ENCODE results near the gene EARS2.
A peak's percentile ranks its signal among the peaks of the same experiment; 100 is the strongest.

Gene EARS2

DNA sequence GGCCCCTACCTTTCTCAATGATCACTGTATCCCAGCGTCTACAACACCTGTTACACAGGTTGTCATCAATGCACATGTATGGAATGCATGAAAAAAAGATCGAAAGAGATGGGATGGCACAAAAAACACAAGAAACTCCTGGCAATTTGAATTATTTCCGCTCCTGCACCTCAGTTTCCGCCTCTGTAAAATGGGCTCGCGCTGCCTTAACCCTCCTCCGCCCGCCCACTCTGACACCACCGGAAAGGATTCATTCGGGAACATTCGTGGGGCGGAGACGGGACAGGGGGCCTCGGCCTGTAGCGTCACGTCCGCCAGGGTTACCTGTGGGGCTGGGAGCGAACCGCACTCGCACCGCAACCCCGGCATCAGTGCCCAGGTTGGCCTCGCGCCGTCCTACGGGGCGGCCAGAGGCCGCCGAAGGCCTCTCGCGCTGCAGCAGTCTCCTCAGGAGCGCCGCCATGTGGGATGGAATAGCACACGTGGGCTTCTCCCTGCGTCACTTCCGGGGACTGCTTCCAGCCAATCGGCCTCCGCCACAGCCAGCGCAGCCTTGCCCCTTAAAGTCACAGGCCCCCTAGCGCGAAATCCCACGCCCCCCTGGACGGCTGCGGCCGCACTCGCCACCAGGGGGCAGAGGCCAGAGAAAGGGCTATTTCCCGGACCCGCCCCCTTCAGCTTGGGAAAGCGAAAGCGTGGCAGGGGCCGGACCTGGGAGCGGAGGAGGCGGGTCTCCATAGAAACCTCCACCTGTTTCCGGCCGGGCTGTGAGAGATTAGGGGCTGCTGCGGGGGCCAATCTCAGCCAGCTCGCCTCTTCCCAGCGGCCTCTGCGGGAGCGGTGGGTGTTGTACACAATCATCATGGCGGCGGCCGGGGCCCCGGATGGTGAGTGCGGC, at the start of gene EARS2, which contains the start of gene UBFD1:
Gene EARS2 (minus strand): TSS at position 470 of the 898 bp plus-strand sequence. CDS start 7 bp downstream, at position 463.
Gene UBFD1 (plus strand): TSS at position 847 of the 898 bp plus-strand sequence. CDS start 16 bp downstream, at position 863.
- TF ChIP-seq, protein P1, sequence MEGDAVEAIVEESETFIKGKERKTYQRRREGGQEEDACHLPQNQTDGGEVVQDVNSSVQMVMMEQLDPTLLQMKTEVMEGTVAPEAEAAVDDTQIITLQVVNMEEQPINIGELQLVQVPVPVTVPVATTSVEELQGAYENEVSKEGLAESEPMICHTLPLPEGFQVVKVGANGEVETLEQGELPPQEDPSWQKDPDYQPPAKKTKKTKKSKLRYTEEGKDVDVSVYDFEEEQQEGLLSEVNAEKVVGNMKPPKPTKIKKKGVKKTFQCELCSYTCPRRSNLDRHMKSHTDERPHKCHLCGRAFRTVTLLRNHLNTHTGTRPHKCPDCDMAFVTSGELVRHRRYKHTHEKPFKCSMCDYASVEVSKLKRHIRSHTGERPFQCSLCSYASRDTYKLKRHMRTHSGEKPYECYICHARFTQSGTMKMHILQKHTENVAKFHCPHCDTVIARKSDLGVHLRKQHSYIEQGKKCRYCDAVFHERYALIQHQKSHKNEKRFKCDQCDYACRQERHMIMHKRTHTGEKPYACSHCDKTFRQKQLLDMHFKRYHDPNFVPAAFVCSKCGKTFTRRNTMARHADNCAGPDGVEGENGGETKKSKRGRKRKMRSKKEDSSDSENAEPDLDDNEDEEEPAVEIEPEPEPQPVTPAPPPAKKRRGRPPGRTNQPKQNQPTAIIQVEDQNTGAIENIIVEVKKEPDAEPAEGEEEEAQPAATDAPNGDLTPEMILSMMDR (IDR thresholded peaks at IDR 0.05; ENCODE audit: insufficient read depth, low read length, missing control alignments) = peak; percentile 92
- peak within 1 kb of the TSS; percentile 96 for H3K4me3 ChIP-seq (ENCODE audit: low read depth, low read length)
- CTCF ChIA-PET = interaction anchor here (0.6 to 3.1 kb wide), 20 partner anchors 9 to 374 kb away, joined by 3 to 21 read pairs (median 5); partner anchors contain the start of gene NDUFAB1
- POLR2A ChIA-PET = interaction anchor here (0.6 to 1.1 kb wide), 8 partner anchors 12 to 1582 kb away, joined by 3 to 6 read pairs (median 3); no protein-coding TSS in a partner anchor
- DNase-seq (ENCODE audit: low read depth, low spot score) = peak; percentile 93

- TF ChIP-seq, protein P1 (IDR thresholded peaks at IDR 0.05; ENCODE audit: insufficient read depth, low read length, missing control alignments) = no peak
- CTCF ChIA-PET = interaction anchor here (0.7 to 3.3 kb wide), 27 partner anchors 8 to 468 kb away, joined by 3 to 25 read pairs (median 5); partner anchors contain the start of genes DCTN5, EARS2, GGA2 and PALB2
- no peak overlapping the region for H3K4me3 ChIP-seq (ENCODE audit: low read depth, low read length)
- DNase-seq (ENCODE audit: low read depth, low spot score) = no peak
- POLR2A ChIA-PET = no interaction called here
Measured at GRCh38 chr16:23597003-23597756, 40.0 kb upstream of the EARS2 start.

DNA sequence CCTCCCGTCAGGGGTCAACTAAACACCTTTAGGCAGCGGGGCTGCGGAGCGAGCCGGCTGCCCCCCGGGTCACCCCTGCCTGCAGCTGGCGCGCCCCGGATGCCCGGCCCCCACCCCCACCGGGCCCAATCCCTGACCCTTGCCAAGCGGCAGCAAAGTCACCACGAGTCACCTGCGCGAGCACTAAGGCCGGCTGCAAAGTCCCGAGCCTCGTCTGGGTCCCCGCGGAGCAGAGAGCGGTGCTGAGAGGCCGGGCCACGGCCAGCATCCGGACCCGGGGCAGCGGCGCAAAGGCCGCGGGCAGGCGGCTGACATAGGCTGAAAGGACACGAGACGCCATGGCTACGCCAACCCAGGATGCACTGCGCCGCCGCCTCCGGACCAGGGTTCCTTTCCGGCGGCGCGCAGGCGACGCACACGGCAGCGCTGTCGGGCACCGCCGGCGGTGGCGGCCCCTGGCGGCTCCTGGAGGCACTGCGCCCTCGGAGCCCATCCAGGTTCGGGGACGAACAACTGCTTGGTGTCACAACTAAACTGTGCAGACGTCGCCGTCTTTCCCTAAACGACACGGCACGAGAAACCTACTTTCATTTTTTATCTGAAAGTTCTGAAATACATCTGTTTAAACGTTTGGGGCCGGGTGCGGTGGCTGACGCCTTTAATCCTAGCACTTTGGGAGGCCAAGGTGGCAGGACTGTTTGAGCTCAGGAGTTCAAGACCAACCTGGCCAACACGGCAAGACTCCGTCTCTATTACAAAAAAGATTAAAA, 39.0 kb upstream of the EARS2 start, which contains the start of gene NDUFAB1:
Gene NDUFAB1 (minus strand): TSS at position 366 of the 770 bp plus-strand sequence. CDS start 26 bp downstream, at position 340.
- peak within 1 kb of the TSS; percentile 95 for H3K4me3 ChIP-seq (ENCODE audit: low read depth, low read length)
- DNase-seq (ENCODE audit: low read depth, low spot score) = no peak
- ChIA-PET POLR2A (no interaction called here), CTCF (interaction anchor here (0.5 to 3.3 kb wide), 27 partner anchors 8 to 983 kb away, joined by 3 to 25 read pairs (median 5); partner anchors contain the start of genes DCTN5, EARS2, PALB2 and UBFD1)
- TF ChIP-seq, protein P1 (IDR thresholded peaks at IDR 0.05; ENCODE audit: insufficient read depth, low read length, missing control alignments) = peak; percentile 88

DNA sequence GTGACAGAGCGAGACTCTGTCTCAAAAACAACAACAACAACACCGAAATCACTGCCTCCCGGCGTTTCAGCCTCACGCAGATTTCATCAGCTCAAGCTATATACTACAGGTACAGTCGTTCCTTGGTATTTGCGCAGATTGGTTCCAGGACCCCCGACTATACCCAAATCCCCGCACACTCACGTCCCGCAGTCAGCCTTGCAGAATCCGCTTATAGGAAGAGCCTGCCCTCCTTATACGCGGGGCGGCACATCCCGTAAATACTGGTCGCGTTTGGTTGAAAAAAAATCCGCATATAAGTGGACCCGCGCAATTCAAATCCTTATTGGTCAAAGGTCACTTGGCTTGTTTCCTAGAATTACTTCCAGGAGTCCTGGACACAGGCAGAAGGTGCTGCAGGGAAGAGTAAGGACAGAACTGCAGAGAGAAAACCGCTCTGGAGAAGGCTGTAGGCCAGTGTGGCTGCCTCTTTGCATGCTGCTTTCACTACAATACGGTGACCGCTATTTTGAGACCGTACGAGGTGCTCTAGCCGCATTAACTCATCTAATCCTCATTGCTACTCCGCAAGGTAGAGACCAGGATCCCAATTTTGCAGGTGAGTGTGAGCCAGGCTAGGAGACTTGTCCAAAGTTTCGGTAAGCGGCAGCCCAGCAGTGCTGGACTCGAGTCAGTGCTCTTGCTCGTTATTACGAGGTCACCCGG, 38.2 kb upstream of the EARS2 start:
- peak overlapping the region; percentile 95 for H3K4me3 ChIP-seq (ENCODE audit: low read depth, low read length)
- DNase-seq (ENCODE audit: low read depth, low spot score) = no peak
- CTCF ChIA-PET = interaction anchor here (0.9 to 3.0 kb wide), 6 partner anchors 7 to 55 kb away, joined by 3 to 18 read pairs (median 4); partner anchors contain the start of genes EARS2 and UBFD1
- TF ChIP-seq, protein P1 (IDR thresholded peaks at IDR 0.05; ENCODE audit: insufficient read depth, low read length, missing control alignments) = no peak
- POLR2A ChIA-PET = no interaction called here

DNA sequence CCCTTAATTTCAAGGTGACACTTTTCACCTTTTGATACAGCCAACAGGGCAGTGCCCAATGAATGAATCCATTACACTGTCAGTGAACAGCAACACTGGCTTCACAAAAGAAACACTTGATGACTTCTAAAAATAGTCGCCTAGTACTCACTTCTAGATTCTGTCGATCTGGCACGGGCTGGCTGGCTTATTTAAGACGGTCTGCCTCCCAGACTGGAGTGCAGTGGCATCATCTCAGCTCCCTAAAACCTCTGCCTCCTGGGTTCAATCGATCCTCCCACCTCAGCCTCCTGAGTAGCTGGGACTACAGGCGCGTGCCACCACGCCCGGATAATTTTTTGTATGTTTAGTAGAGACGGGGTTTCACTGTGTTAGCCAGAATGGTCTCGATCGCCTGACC, 37.0 kb upstream of the EARS2 start:
- H3K4me3 ChIP-seq (ENCODE audit: low read depth, low read length) = no peak overlapping the region
- TF ChIP-seq, protein P1 (IDR thresholded peaks at IDR 0.05; ENCODE audit: insufficient read depth, low read length, missing control alignments) = no peak
- ChIA-PET CTCF (interaction anchor here (1.2 kb wide), 1 partner anchor 37 kb away, joined by 3 read pairs; the partner anchor contains the start of genes EARS2 and UBFD1), POLR2A (no interaction called here)
- no peak for DNase-seq (ENCODE audit: low read depth, low spot score)
